Measurements from ENCODE around the gene HDAC5. TPM values are rescaled to one million over a fixed set of nuclear protein-coding genes. Genes with fewer than 3 reads are reported as not detected.
A peak's percentile ranks its signal among the peaks of the same experiment; 100 is the strongest.

The HDAC5 gene
- total RNA-seq, 2 experiments from 2014 or later: 31.4 to 41.5 TPM

DNA sequence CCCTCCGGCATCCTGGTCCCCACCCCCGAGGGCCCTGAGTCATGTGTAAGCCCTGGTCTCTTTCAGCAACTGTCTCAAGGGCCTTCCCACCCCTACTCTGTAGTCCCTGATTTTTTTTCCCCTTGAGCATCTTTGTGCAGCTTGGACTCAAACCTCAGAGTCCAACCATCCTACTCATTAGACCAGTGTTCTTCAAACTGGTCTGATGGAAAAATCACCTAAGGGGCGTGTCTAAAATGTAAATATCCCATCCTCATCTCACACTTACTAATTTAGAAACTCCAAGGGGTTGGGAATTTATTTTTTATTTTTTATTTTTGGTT lies 52.3 kb downstream of the HDAC5 start:
- Histone ChIP-seq H3K9me3 (ENCODE audit: low read length) (no peaks in the 10 kb centered on the region), H3K4me3 (ENCODE audit: low read depth, low read length, poor library complexity, severe bottlenecking) (peak overlapping the region; percentile 76), H3K36me3 (ENCODE audit: insufficient read depth, low read length) (peaks cover 14% of the 10 kb centered on the region), H3K9me2 (ENCODE audit: insufficient read depth, low read length) (no peaks in the 10 kb centered on the region), H3K27ac (ENCODE audit: low read depth, low read length, poor library complexity, severe bottlenecking) (peak overlapping the region; percentile 67), H3K4me2 (ENCODE audit: low read length) (peak overlapping the region; percentile 88), H3K4me1 (ENCODE audit: insufficient read depth, low read length, poor library complexity, severe bottlenecking) (peaks cover 31% of the 10 kb centered on the region), H2AFZ (ENCODE audit: low read length) (peak overlapping the region; percentile 64), H4K20me1 (ENCODE audit: insufficient read depth, low read length) (no peaks in the 10 kb centered on the region), H3K79me2 (ENCODE audit: insufficient read depth, low read depth, low read length) (peaks cover 12% of the 10 kb centered on the region)
- ChIA-PET POLR2A (no interaction called here), CTCF (ENCODE audit: unreplicated experiment) (no interaction called here)
- TSS peak; percentile 78 for BruUV-seq (replicated peaks)
- TF ChIP-seq EZH2phosphoT487 (IDR thresholded peaks at IDR 0.05; ENCODE audit: borderline replicate concordance, low read depth, low read length): no peak
- TF ChIP-seq, protein P1, sequence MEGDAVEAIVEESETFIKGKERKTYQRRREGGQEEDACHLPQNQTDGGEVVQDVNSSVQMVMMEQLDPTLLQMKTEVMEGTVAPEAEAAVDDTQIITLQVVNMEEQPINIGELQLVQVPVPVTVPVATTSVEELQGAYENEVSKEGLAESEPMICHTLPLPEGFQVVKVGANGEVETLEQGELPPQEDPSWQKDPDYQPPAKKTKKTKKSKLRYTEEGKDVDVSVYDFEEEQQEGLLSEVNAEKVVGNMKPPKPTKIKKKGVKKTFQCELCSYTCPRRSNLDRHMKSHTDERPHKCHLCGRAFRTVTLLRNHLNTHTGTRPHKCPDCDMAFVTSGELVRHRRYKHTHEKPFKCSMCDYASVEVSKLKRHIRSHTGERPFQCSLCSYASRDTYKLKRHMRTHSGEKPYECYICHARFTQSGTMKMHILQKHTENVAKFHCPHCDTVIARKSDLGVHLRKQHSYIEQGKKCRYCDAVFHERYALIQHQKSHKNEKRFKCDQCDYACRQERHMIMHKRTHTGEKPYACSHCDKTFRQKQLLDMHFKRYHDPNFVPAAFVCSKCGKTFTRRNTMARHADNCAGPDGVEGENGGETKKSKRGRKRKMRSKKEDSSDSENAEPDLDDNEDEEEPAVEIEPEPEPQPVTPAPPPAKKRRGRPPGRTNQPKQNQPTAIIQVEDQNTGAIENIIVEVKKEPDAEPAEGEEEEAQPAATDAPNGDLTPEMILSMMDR (conservative IDR thresholded peaks at IDR 0.05; ENCODE audit: low read length): no peak
- intact Hi-C loops (cut with micrococcal nuclease; ENCODE audit: unreplicated experiment): loop anchor here (2.0 to 10.0 kb wide), 5 partner anchors 51 to 276 kb away; partner anchors contain the start of genes GRN, HDAC5, SLC25A39 and TMUB2
- DNase-seq (ENCODE audit: low spot score): no peak

DNA sequence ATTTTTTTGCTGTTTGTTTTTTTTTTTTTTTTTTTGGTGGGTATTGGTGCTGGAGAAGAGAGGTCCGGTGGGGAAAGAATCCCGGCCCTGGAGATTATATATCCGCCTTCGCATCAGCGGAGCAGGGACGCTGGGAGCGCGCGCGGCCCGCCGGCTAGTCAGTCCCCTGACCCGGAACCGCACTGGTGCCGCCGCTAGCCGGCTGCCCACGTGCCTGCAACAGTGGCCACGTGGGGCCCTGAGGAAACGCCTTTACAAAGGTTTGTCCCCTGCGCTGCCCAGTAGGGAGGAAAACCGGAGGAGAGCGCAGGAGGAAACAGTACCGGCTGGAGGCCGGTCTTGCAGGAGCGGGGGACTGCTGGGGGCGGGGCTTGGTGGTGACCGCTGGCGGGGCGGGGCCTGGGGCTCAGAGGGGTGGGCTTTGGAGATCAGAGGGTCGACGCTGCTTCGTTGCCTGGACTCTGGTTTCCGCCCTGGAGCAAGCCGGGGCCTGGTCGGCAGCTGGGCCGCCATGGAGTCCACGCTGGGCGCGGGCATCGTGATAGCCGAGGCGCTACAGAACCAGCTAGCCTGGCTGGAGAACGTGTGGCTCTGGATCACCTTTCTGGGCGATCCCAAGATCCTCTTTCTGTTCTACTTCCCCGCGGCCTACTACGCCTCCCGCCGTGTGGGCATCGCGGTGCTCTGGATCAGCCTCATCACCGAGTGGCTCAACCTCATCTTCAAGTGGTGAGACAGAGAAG lies 52.8 kb downstream of the HDAC5 start, which contains the start of gene G6PC3:
G6PC3 (plus strand) TSS at position 281 of the 743 bp plus-strand sequence; CDS start at position 512, 231 bp downstream.
- no TSS peak for BruUV-seq (replicated peaks)
- no peak for TF ChIP-seq EZH2phosphoT487 (IDR thresholded peaks at IDR 0.05; ENCODE audit: borderline replicate concordance, low read depth, low read length)
- TF ChIP-seq, protein P1 (conservative IDR thresholded peaks at IDR 0.05; ENCODE audit: low read length): no peak
- Histone ChIP-seq H3K9me2 (ENCODE audit: insufficient read depth, low read length) (no peaks in the 10 kb centered on the region), H3K36me3 (ENCODE audit: insufficient read depth, low read length) (peaks cover 11% of the 10 kb centered on the region), H4K20me1 (ENCODE audit: insufficient read depth, low read length) (no peaks in the 10 kb centered on the region), H3K4me1 (ENCODE audit: insufficient read depth, low read length, poor library complexity, severe bottlenecking) (peaks cover 31% of the 10 kb centered on the region), H3K79me2 (ENCODE audit: insufficient read depth, low read depth, low read length) (peaks cover 17% of the 10 kb centered on the region), H3K27ac (ENCODE audit: low read depth, low read length, poor library complexity, severe bottlenecking) (peak within 1 kb of the TSS; percentile 67), H3K9me3 (ENCODE audit: low read length) (no peaks in the 10 kb centered on the region), H2AFZ (ENCODE audit: low read length) (peak within 1 kb of the TSS; percentile 64), H3K4me3 (ENCODE audit: low read depth, low read length, poor library complexity, severe bottlenecking) (peak within 1 kb of the TSS; percentile 76), H3K4me2 (ENCODE audit: low read length) (peak within 1 kb of the TSS; percentile 88)
- peak; percentile 89 for DNase-seq (ENCODE audit: low spot score)
- ChIA-PET POLR2A (interaction anchor here (0.6 to 0.7 kb wide), 6 partner anchors 9 to 884 kb away, joined by 3 to 6 read pairs (median 4); no protein-coding TSS in a partner anchor), CTCF (ENCODE audit: unreplicated experiment) (no interaction called here)
- intact Hi-C loops (cut with micrococcal nuclease; ENCODE audit: unreplicated experiment): loop anchor here (2.0 to 10.0 kb wide), 5 partner anchors 52 to 277 kb away; partner anchors contain the start of genes GRN, HDAC5, SLC25A39 and TMUB2

Measured in OCI-LY7 (cell line).